Lower leg skin (tissue), 4 donors: ENCODE measurements around the gene PAIP2. TPM values are rescaled to one million over a fixed set of nuclear protein-coding genes. Genes with fewer than 3 reads are reported as not detected.

Experiments used
- DNase-seq, 2 donors: peaks; one replicate each; pipeline ENCODE4 v3.0.0-alpha.2; 2019; ENCODE audit warnings: low spot score in 2 of 2
- H3K4me3 ChIP-seq: fragments of 200-600 bp; sonication (generic); 2 replicates; pipeline ENCODE4 v1.5.1; 2017; ENCODE audit warnings: mild to moderate bottlenecking, low read depth; ENCODE audit not compliant: poor library complexity, severe bottlenecking
- POLR2A ChIP-seq, 2 donors: fragments of 450-650 bp; IDR thresholded peaks; one replicate each; pipeline ENCODE4 v1.6.1; 2016 to 2017; ENCODE audit warnings: antibody characterized with exemption in 2 of 2, mild to moderate bottlenecking in 1 of 2, moderate library complexity in 1 of 2
- WGBS, 2 donors: methylation state at CpG; one replicate each; pipeline ENCODE4 v1.1.5; 2018; 5-methylcytosine and 5-hydroxymethylcytosine counted together
- intact Hi-C: fragments of 100-400 bp; cut with DNase I; formaldehyde crosslinking; loops from one replicate; pipeline ENCODE4 v1.15.0; 2023; ENCODE audit warnings: low total_unique reads
- total RNA-seq, 4 donors: library from RNA; depleted of rRNA; stranded (reverse); fragments of >200 nt; gene quantifications; one replicate each; pipeline ENCODE4 v1.1.0, GENCODE V29; 2016
- TF ChIP-seq, protein P1 (sequence below), 3 donors: fragments of 450-650 bp; IDR thresholded peaks; one replicate each; pipeline ENCODE4 v1.5.1; 2016; ENCODE audit warnings: antibody characterized with exemption in 3 of 3, mild to moderate bottlenecking in 3 of 3, moderate library complexity in 2 of 3

The PAIP2 gene
- total RNA-seq, 4 donors from 2014 or later = 47.4 to 81.5 (median 64.7) TPM

DNA sequence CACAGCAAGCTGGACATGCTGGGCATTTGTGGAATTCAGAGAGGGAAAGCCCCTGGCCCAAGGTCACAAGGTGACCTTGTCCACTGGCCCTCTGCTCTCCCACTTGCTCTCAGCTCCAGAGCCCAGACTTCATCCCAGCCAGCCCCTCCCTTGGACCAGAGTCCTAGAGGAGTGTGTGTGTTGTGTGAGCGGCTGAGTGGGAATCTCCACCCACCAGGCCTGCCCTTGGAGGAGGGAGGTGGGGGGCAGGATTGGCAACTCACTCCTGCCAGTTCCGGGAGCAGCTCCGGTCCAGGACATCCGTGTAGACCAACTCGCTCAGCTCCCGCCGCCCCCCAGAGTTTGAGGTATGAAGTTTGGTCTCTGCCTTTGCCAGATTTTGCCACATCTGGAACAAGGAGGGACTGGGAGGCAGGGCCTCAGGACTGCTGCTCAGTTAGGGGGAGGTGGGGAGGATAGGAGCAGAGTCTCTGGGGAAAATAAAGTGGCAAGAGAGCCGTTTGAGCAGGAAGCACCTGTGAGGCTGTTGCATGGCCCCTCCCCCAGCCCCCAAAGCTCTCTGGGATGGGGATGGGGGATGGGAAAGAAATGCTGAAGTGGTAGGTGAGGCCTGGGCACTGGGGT lies 46.7 kb downstream of the PAIP2 start:
- no peak overlapping the region for H3K4me3 ChIP-seq
- intact Hi-C loops = no loop called here
- WGBS, 2 donors = 26 to 27% methylated on average over 7 to 8 of the region's 8 CpGs
- peak in 1 of 2 donors; percentile 78 for DNase-seq
- no peak for TF ChIP-seq POLR2A (IDR thresholded peaks at IDR 0.05)
- TF ChIP-seq, protein P1, sequence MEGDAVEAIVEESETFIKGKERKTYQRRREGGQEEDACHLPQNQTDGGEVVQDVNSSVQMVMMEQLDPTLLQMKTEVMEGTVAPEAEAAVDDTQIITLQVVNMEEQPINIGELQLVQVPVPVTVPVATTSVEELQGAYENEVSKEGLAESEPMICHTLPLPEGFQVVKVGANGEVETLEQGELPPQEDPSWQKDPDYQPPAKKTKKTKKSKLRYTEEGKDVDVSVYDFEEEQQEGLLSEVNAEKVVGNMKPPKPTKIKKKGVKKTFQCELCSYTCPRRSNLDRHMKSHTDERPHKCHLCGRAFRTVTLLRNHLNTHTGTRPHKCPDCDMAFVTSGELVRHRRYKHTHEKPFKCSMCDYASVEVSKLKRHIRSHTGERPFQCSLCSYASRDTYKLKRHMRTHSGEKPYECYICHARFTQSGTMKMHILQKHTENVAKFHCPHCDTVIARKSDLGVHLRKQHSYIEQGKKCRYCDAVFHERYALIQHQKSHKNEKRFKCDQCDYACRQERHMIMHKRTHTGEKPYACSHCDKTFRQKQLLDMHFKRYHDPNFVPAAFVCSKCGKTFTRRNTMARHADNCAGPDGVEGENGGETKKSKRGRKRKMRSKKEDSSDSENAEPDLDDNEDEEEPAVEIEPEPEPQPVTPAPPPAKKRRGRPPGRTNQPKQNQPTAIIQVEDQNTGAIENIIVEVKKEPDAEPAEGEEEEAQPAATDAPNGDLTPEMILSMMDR (IDR thresholded peaks at IDR 0.05) = no peak

DNA sequence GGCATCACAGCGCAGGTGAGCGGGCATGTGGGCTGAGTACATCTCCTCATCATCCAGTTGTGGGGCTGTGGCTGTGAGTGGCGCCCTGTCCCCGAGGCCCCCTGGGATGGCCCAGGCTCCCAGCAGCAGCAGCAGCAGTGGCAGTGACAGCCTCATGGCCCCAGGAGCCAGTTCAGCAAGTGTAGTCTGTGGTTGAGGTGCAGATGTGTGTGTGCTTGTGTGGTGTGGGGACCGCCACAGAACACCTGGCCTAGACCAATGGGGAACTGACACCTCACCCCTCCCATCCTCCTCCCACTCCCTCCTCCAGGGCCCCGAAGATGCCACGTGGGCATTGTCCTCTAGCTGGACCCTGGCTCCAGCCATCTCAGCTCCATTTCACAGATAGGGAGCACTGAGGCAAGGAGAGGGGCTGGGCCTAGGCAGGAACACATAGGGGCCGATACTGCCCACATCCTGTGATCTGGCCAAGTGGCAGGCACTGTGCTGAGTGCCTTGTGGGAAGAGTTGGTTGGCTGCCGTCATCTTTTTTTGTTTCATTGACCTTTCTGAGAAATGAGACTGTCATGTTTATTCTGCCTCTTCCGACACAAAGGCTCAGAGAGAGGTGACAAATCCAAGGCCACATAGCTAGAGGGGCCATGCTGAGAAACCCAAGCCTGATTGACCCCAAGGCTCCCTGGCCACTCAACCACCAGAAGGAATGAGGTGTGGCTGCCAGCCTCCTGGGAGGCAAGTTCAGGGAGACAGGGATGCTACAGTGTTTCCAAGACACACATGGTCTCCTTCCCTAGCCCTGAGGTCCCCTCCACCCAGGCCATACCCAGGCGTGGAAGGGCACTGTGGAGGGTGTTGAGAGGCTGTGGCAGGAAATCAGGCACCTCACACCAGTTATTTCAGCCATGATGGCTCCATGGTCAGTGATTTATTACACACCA lies 48.3 kb downstream of the PAIP2 start, which contains the start of gene MZB1:
Gene MZB1, minus strand, starts transcription at position 213 of the 938 bp plus-strand sequence. Its CDS starts 57 bp downstream, at position 156.
- whole genome bisulfite sequencing, 2 donors = 80 to 81% methylated on average over 10 to 11 of the region's 11 CpGs
- TF ChIP-seq POLR2A (IDR thresholded peaks at IDR 0.05) = no peak
- TF ChIP-seq, protein P1 (IDR thresholded peaks at IDR 0.05) = no peak

DNA sequence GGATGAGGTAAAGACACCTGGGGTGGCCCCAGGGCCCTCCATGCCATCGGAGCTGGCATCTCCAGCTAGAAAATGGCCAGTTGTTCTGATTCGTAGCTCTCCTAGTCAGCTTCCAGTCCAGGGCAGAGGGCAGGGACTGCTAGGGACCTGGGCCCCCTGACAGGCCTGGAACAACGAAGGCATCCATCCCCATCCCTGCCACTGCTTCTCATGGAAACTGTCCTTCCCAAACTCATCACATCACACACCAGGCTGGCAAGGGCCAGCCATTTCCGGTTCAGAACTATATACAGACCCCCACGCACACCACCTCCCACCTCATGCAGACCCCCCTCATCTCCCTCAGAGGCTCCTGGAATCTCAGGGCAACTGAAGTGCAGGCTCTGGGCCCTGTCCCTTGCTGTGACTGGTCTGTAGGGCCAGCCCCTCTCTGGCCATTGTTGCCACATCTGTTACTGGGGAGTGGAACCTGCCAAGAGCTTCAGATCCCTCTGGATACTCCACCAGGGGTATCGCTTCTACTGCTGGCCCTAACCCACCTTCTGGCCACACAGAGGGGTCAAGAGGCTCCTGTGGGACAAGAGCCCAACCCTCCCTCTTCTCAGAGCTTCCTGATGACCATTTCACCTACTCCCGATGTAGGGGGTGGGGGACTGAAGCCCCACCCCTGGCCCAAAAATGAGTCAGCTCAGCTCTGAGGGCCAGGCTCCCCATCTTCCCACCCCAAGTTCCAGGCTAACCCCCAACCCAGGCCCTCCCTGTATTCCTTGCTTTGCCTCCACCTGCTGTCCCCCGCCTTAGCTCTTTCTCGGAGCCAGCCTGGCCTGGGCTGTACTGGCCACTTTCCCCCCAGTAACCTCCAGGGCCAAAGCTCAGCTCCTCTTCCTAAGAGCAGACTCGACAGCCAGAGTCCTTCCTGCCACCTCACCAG lies 49.2 kb downstream of the PAIP2 start:
- TF ChIP-seq, protein P1 (IDR thresholded peaks at IDR 0.05) = no peak
- TF ChIP-seq POLR2A (IDR thresholded peaks at IDR 0.05) = no peak
- DNase-seq = no peak
- H3K4me3 ChIP-seq = no peak overlapping the region
- intact Hi-C loops = no loop called here
- 81 to 82% methylated on average over 9 to 10 of the region's 10 CpGs for WGBS, 2 donors

More for the DNA sequence above, 48.3 kb downstream of the PAIP2 start, which contains the start of gene MZB1:
- no peak for DNase-seq
- no peak within 1 kb of the TSS for H3K4me3 ChIP-seq
- intact Hi-C loops = no loop called here

DNA sequence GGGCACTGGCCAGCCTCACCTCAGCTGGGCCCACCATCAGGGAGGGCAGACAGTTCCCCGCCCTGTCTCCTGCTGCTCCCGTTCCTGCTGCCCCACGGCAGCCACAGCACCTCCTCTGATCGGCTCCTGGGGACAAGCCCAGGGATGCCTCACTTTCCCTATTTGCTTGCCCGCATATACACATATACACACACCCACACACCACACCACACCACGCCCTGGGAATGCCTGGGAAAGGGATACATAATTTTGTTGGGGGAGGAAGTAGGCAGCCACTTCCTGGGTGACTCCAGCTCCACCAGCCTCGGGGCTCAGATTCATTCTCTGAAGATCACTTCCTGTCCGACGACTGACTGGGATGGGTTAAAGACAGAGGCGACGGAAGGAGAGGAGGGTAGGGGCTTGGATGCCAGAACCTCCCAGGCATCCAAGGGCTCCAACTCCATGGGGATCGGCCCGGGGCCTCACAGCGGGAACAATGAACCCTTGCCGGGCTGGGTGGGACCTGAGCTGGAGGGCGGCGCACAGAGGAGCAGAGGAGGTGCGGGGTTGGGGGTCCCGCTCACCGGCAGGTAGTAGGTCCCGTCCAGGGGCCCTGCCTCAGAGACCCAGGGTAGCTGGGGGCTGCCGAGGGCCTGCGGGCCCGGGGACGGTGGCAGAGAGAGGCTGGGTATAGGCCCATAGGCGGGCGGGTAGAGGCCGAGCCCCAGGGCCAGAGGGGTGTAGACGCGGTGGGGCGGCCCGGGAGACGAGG lies 50.1 kb downstream of the PAIP2 start:
- intact Hi-C loops = no loop called here

More for the DNA sequence above, 50.1 kb downstream of the PAIP2 start:
- 33 to 35% methylated on average over 28 to 33 of the region's 33 CpGs for WGBS, 2 donors
- no peak for DNase-seq
- TF ChIP-seq, protein P1 (IDR thresholded peaks at IDR 0.05) = no peak
- no peak for TF ChIP-seq POLR2A (IDR thresholded peaks at IDR 0.05)
- no peak overlapping the region for H3K4me3 ChIP-seq
